Endothelial cell of umbilical vein (primary cell): ENCODE measurements around the gene FAM181A. TPM values are rescaled to one million over a fixed set of nuclear protein-coding genes. Genes with fewer than 3 reads are reported as not detected.

ENCODE experiments used
- BruUV-seq: library from RNA; stranded (reverse); fragments of 400-500 nt; replicated peaks from 2 replicates; lab custom pipeline; 2021; lab: Mats Ljungman, UMichigan
- CTCF ChIA-PET: fragments of 300-600, 350-600 bp; sonication (Branson Sonifier 250); formaldehyde crosslinking; loops from one replicate; lab custom pipeline; 2021; ENCODE audit warnings: antibody characterized with exemption, inconsistent platforms; lab: Charles Lee
- POLR2A ChIA-PET: fragments of 300-600, 350-600 bp; sonication (Branson Sonifier 250); formaldehyde crosslinking; loops from one replicate; lab custom pipeline; 2021; ENCODE audit warnings: antibody characterized with exemption, inconsistent platforms; lab: Charles Lee
- DNase-seq: peaks from one replicate; pipeline ENCODE4 v3.0.0-alpha.2; 2011; ENCODE audit warnings: low read depth, low spot score
- FAIRE-seq: peaks from 2 replicates; lab custom pipeline; 2011; peaks lifted over from hg19 to GRCh38; lab: Jason Lieb, UNC
- H2AFZ ChIP-seq: 2 replicates; pipeline ENCODE4 v1.6.0; 2012; ENCODE audit warnings: low read depth, low read length, control low read depth, inconsistent platforms
- H3K27ac ChIP-seq: 2 replicates; pipeline ENCODE4 v1.5.1; 2011; ENCODE audit warnings: low read depth, mild to moderate bottlenecking, control low read depth, low read length, moderate library complexity; ENCODE audit not compliant: insufficient read depth
- H3K27me3 ChIP-seq, 2 experiments: 2 replicates each; pipeline versions ENCODE4 v1.6.0 to v1.6.1; 2011; ENCODE audit warnings: low read length in 2 of 2, mixed read lengths in 1 of 2; ENCODE audit not compliant: control insufficient read depth in 2 of 2, insufficient read depth in 2 of 2
- H3K36me3 ChIP-seq, 2 experiments: 2 replicates in 1 of 2; 3 replicates in 1 of 2; pipeline ENCODE4 v1.5.1; 2011; ENCODE audit warnings: low read length in 2 of 2, mild to moderate bottlenecking in 1 of 2, moderate library complexity in 1 of 2; ENCODE audit not compliant: control insufficient read depth in 2 of 2, insufficient read depth in 2 of 2; ENCODE audit errors: extremely low read depth in 1 of 2
- H3K4me1 ChIP-seq: 3 replicates; pipeline ENCODE4 v1.5.1; 2011; ENCODE audit warnings: mild to moderate bottlenecking, low read length; ENCODE audit not compliant: control insufficient read depth, insufficient read depth; ENCODE audit errors: extremely low read depth
- H3K4me2 ChIP-seq: 2 replicates; pipeline ENCODE4 v1.6.1; 2011; ENCODE audit warnings: low read length, control low read depth, mixed read lengths; ENCODE audit not compliant: insufficient read depth
- H3K4me3 ChIP-seq, 3 experiments: fragments of 200-600 bp in 1 of 3; sonication (generic), shearing (Covaris generic) in 1 of 3; replicated peaks in 1 of 3; 2 replicates each; pipeline ENCODE4 v1.5.1; 2011 to 2016; ENCODE audit warnings: control low read depth in 3 of 3, low read length in 3 of 3, mild to moderate bottlenecking in 2 of 3, inconsistent platforms in 1 of 3, low read depth in 1 of 3, moderate library complexity in 1 of 3; ENCODE audit not compliant: insufficient read depth in 1 of 3
- H3K79me2 ChIP-seq: 2 replicates; pipeline ENCODE4 v1.6.0; 2012; ENCODE audit warnings: low read length, inconsistent platforms; ENCODE audit not compliant: control insufficient read depth, insufficient read depth
- H3K9ac ChIP-seq: replicated peaks from 2 replicates; pipeline ENCODE3; 2011; ENCODE audit warnings: low read length, control low read depth; ENCODE audit not compliant: insufficient read depth; ENCODE audit errors: extremely low read depth
- H3K9me1 ChIP-seq: replicated peaks from 3 replicates; pipeline ENCODE4 v1.6.0; 2011; ENCODE audit warnings: mild to moderate bottlenecking, low read length; ENCODE audit not compliant: control insufficient read depth, insufficient read depth; ENCODE audit errors: extremely low read depth
- H3K9me3 ChIP-seq: replicated peaks from 2 replicates; pipeline ENCODE4 v1.5.1; 2012; ENCODE audit warnings: low read length, inconsistent platforms; ENCODE audit not compliant: control insufficient read depth, insufficient read depth
- H4K20me1 ChIP-seq: replicated peaks from 2 replicates; pipeline ENCODE3; 2011; ENCODE audit warnings: mild to moderate bottlenecking, low read length; ENCODE audit not compliant: control insufficient read depth, insufficient read depth; ENCODE audit errors: extremely low read depth
- CTCF ChIP-seq, 2 donors: IDR thresholded peaks; 1 replicate in 1 of 2; 2 replicates in 1 of 2; pipeline ENCODE4 v1.5.1; 2011; ENCODE audit warnings: low read length in 2 of 2, mild to moderate bottlenecking in 2 of 2, moderate library complexity in 2 of 2, control low read depth in 1 of 2, inconsistent platforms in 1 of 2, low read depth in 1 of 2; ENCODE audit not compliant: insufficient read depth in 1 of 2; ENCODE audit errors: extremely low read depth in 1 of 2
- EZH2 ChIP-seq: IDR thresholded peaks from 2 replicates; pipeline ENCODE4 v1.6.1; 2012; ENCODE audit warnings: borderline replicate concordance, low read depth, mild to moderate bottlenecking, moderate library complexity, low read length, inconsistent platforms; ENCODE audit not compliant: severe bottlenecking
- FOS ChIP-seq: IDR thresholded peaks from 2 replicates; pipeline ENCODE4 v1.6.1; 2011; ENCODE audit warnings: mild to moderate bottlenecking, low read length, moderate library complexity, borderline replicate concordance; ENCODE audit not compliant: insufficient read depth
- GATA2 ChIP-seq: IDR thresholded peaks from 2 replicates; pipeline ENCODE4 v1.7.0; 2011; ENCODE audit warnings: low read depth, mild to moderate bottlenecking, moderate library complexity, mixed read lengths, low read length; ENCODE audit not compliant: insufficient read length, insufficient read depth
- JUN ChIP-seq: IDR thresholded peaks from 2 replicates; pipeline ENCODE4 v1.6.1; 2011; ENCODE audit warnings: borderline replicate concordance, low read depth; ENCODE audit not compliant: insufficient read length, insufficient read depth
- MYC ChIP-seq: IDR thresholded peaks from one replicate; pipeline ENCODE4 v1.6.1; 2011; ENCODE audit warnings: mild to moderate bottlenecking, low read depth, low read length
- POLR2A ChIP-seq: IDR thresholded peaks from 2 replicates; pipeline ENCODE4 v1.6.1; 2012; ENCODE audit warnings: low read depth, mild to moderate bottlenecking, control low read depth, low read length
- POLR2AphosphoS5 ChIP-seq: IDR thresholded peaks from 2 replicates; pipeline ENCODE4 v1.6.1; 2012; ENCODE audit warnings: low read depth, mild to moderate bottlenecking, control low read depth, low read length, moderate library complexity; ENCODE audit not compliant: insufficient read depth
- dilution Hi-C: fragments of 300-500 bp; cut with MboI; formaldehyde crosslinking; loops from one replicate; pipeline ENCODE4 v1.15.0; 2019; ENCODE audit warnings: low sequenced_read_pairs; ENCODE audit not compliant: extremely low pct_ligation_motif_present
- intact Hi-C: fragments of 100-400 bp; cut with micrococcal nuclease; formaldehyde crosslinking; loops from one replicate; pipeline ENCODE4 v1.10.0; 2022
- polyA plus RNA-seq, 4 experiments: library from polyadenylated mRNA; depleted of rRNA in 3 of 4; stranded (reverse) in 3 of 4; unstranded in 1 of 4; fragments of >200 nt; gene quantifications; 2 replicates each; pipeline versions ENCODE4 v1.2.1 to v1.2.3, GENCODE V29; 2011 to 2012; ENCODE audit warnings: missing spikeins in 1 of 4
- total RNA-seq: library from RNA; stranded (reverse); gene quantifications from 2 replicates; pipeline ENCODE4 v1.2.3, GENCODE V29; 2021
- TF ChIP-seq, protein P1 (sequence below): IDR thresholded peaks from 2 replicates; pipeline ENCODE4 v1.6.1; 2011; ENCODE audit not compliant: insufficient read depth, insufficient read length

Gene FAM181A
- total and polyA plus RNA-seq, 2 donors (not counting 3 experiments of a cell fraction or from before 2014, with no cell fraction given), result not detected

DNA sequence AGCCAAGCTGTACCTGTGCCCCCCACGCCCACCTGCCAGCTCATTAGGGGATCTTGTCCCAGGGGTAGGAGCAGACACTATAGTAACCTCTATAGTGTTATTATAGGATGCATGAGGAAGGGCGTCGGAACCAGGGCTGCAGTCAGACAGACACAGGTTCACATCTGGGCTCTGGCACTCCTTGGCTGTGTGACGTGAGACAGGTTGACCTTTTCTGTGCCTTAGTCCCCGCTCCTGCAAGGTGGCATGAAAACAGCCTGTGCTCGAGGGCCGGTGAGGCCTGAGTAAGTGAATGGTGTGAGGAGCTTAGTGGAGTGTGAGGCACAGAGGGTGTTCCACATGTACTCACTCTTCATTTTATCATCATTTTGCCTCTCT is 30.2 kb downstream of the FAM181A start:
- no peaks in the 10 kb centered on the region for H3K36me3 ChIP-seq
- POLR2A ChIA-PET, result no interaction called here
- intact Hi-C loops, result no loop called here
- no peak overlapping the region for H3K4me3 ChIP-seq
- H3K9me1 ChIP-seq, result no peaks in the 10 kb centered on the region
- H2AFZ ChIP-seq, result no peak overlapping the region
- H3K4me2 ChIP-seq, result no peak overlapping the region
- no peaks in the 10 kb centered on the region for H3K4me1 ChIP-seq
- no peak for DNase-seq
- no peak overlapping the region for H3K27ac ChIP-seq
- TF ChIP-seq FOS (no peak), GATA2 (no peak), POLR2A (no peak), MYC (no peak), CTCF (IDR thresholded peaks at IDR 0.05; ENCODE audit: extremely low read depth in 1 of 2, insufficient read depth in 1 of 2, low read depth in 1 of 2, low read length in 2 of 2) (no peak), EZH2 (no peak), JUN (no peak), POLR2AphosphoS5 (no peak)
- TF ChIP-seq, protein P1, sequence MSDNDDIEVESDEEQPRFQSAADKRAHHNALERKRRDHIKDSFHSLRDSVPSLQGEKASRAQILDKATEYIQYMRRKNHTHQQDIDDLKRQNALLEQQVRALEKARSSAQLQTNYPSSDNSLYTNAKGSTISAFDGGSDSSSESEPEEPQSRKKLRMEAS, result no peak
- no peaks in the 10 kb centered on the region for H4K20me1 ChIP-seq
- H3K27me3 ChIP-seq, result no peaks in the 10 kb centered on the region
- dilution Hi-C loops, result no loop called here
- CTCF ChIA-PET, result interaction anchor here (7.1 kb wide), 1 partner anchor 17 kb away, joined by 60 read pairs; no protein-coding TSS in a partner anchor
- H3K79me2 ChIP-seq, result no peaks in the 10 kb centered on the region
- H3K9ac ChIP-seq, result no peak overlapping the region
- no peaks in the 10 kb centered on the region for H3K9me3 ChIP-seq
- FAIRE-seq, result no peak
- no TSS peak for BruUV-seq
